Endothelial cell of umbilical vein (primary cell): ENCODE results near the gene EMC9. TPM values are rescaled to one million over a fixed set of nuclear protein-coding genes. Genes with fewer than 3 reads are reported as not detected.

ENCODE experiments used
- BruUV-seq: library from RNA; stranded (reverse); fragments of 400-500 nt; replicated peaks from 2 replicates; lab custom pipeline; 2021; lab: Mats Ljungman, UMichigan
- CTCF ChIA-PET: fragments of 300-600, 350-600 bp; sonication (Branson Sonifier 250); formaldehyde crosslinking; loops from one replicate; lab custom pipeline; 2021; ENCODE audit warnings: antibody characterized with exemption, inconsistent platforms; lab: Charles Lee
- POLR2A ChIA-PET: fragments of 300-600, 350-600 bp; sonication (Branson Sonifier 250); formaldehyde crosslinking; loops from one replicate; lab custom pipeline; 2021; ENCODE audit warnings: antibody characterized with exemption, inconsistent platforms; lab: Charles Lee
- DNase-seq: peaks from one replicate; pipeline ENCODE4 v3.0.0-alpha.2; 2011; ENCODE audit warnings: low read depth, low spot score
- FAIRE-seq: peaks from 2 replicates; lab custom pipeline; 2011; peaks lifted over from hg19 to GRCh38; lab: Jason Lieb, UNC
- H2AFZ ChIP-seq: 2 replicates; pipeline ENCODE4 v1.6.0; 2012; ENCODE audit warnings: low read depth, low read length, control low read depth, inconsistent platforms
- H3K27ac ChIP-seq: 2 replicates; pipeline ENCODE4 v1.5.1; 2011; ENCODE audit warnings: low read depth, mild to moderate bottlenecking, control low read depth, low read length, moderate library complexity; ENCODE audit not compliant: insufficient read depth
- H3K27me3 ChIP-seq, 2 experiments: 2 replicates each; pipeline versions ENCODE4 v1.6.0 to v1.6.1; 2011; ENCODE audit warnings: low read length in 2 of 2, mixed read lengths in 1 of 2; ENCODE audit not compliant: control insufficient read depth in 2 of 2, insufficient read depth in 2 of 2
- H3K36me3 ChIP-seq, 2 experiments: 2 replicates in 1 of 2; 3 replicates in 1 of 2; pipeline ENCODE4 v1.5.1; 2011; ENCODE audit warnings: low read length in 2 of 2, mild to moderate bottlenecking in 1 of 2, moderate library complexity in 1 of 2; ENCODE audit not compliant: control insufficient read depth in 2 of 2, insufficient read depth in 2 of 2; ENCODE audit errors: extremely low read depth in 1 of 2
- H3K4me1 ChIP-seq: 3 replicates; pipeline ENCODE4 v1.5.1; 2011; ENCODE audit warnings: mild to moderate bottlenecking, low read length; ENCODE audit not compliant: control insufficient read depth, insufficient read depth; ENCODE audit errors: extremely low read depth
- H3K4me2 ChIP-seq: 2 replicates; pipeline ENCODE4 v1.6.1; 2011; ENCODE audit warnings: low read length, control low read depth, mixed read lengths; ENCODE audit not compliant: insufficient read depth
- H3K4me3 ChIP-seq, 3 experiments: fragments of 200-600 bp in 1 of 3; sonication (generic), shearing (Covaris generic) in 1 of 3; replicated peaks in 1 of 3; 2 replicates each; pipeline ENCODE4 v1.5.1; 2011 to 2016; ENCODE audit warnings: control low read depth in 3 of 3, low read length in 3 of 3, mild to moderate bottlenecking in 2 of 3, inconsistent platforms in 1 of 3, low read depth in 1 of 3, moderate library complexity in 1 of 3; ENCODE audit not compliant: insufficient read depth in 1 of 3
- H3K79me2 ChIP-seq: 2 replicates; pipeline ENCODE4 v1.6.0; 2012; ENCODE audit warnings: low read length, inconsistent platforms; ENCODE audit not compliant: control insufficient read depth, insufficient read depth
- H3K9ac ChIP-seq: replicated peaks from 2 replicates; pipeline ENCODE3; 2011; ENCODE audit warnings: low read length, control low read depth; ENCODE audit not compliant: insufficient read depth; ENCODE audit errors: extremely low read depth
- H3K9me1 ChIP-seq: replicated peaks from 3 replicates; pipeline ENCODE4 v1.6.0; 2011; ENCODE audit warnings: mild to moderate bottlenecking, low read length; ENCODE audit not compliant: control insufficient read depth, insufficient read depth; ENCODE audit errors: extremely low read depth
- H3K9me3 ChIP-seq: replicated peaks from 2 replicates; pipeline ENCODE4 v1.5.1; 2012; ENCODE audit warnings: low read length, inconsistent platforms; ENCODE audit not compliant: control insufficient read depth, insufficient read depth
- H4K20me1 ChIP-seq: replicated peaks from 2 replicates; pipeline ENCODE3; 2011; ENCODE audit warnings: mild to moderate bottlenecking, low read length; ENCODE audit not compliant: control insufficient read depth, insufficient read depth; ENCODE audit errors: extremely low read depth
- EZH2 ChIP-seq: IDR thresholded peaks from 2 replicates; pipeline ENCODE4 v1.6.1; 2012; ENCODE audit warnings: borderline replicate concordance, low read depth, mild to moderate bottlenecking, moderate library complexity, low read length, inconsistent platforms; ENCODE audit not compliant: severe bottlenecking
- JUN ChIP-seq: IDR thresholded peaks from 2 replicates; pipeline ENCODE4 v1.6.1; 2011; ENCODE audit warnings: borderline replicate concordance, low read depth; ENCODE audit not compliant: insufficient read length, insufficient read depth
- MAX ChIP-seq: IDR thresholded peaks from 2 replicates; pipeline ENCODE4 v1.6.1; 2011; ENCODE audit not compliant: insufficient read depth, insufficient read length
- dilution Hi-C: fragments of 300-500 bp; cut with MboI; formaldehyde crosslinking; loops from one replicate; pipeline ENCODE4 v1.15.0; 2019; ENCODE audit warnings: low sequenced_read_pairs; ENCODE audit not compliant: extremely low pct_ligation_motif_present
- intact Hi-C: fragments of 100-400 bp; cut with micrococcal nuclease; formaldehyde crosslinking; loops from one replicate; pipeline ENCODE4 v1.10.0; 2022
- polyA plus RNA-seq, 4 experiments: library from polyadenylated mRNA; depleted of rRNA in 3 of 4; stranded (reverse) in 3 of 4; unstranded in 1 of 4; fragments of >200 nt; gene quantifications; 2 replicates each; pipeline versions ENCODE4 v1.2.1 to v1.2.3, GENCODE V29; 2011 to 2012; ENCODE audit warnings: missing spikeins in 1 of 4
- total RNA-seq: library from RNA; stranded (reverse); gene quantifications from 2 replicates; pipeline ENCODE4 v1.2.3, GENCODE V29; 2021
- TF ChIP-seq, protein P1 (sequence below), 2 donors: IDR thresholded peaks; 1 replicate in 1 of 2; 2 replicates in 1 of 2; pipeline ENCODE4 v1.5.1; 2011; ENCODE audit warnings: low read length in 2 of 2, mild to moderate bottlenecking in 2 of 2, moderate library complexity in 2 of 2, control low read depth in 1 of 2, inconsistent platforms in 1 of 2, low read depth in 1 of 2; ENCODE audit not compliant: insufficient read depth in 1 of 2; ENCODE audit errors: extremely low read depth in 1 of 2

The EMC9 gene
- total and polyA plus RNA-seq, 2 donors (not counting 3 experiments of a cell fraction or from before 2014, with no cell fraction given): 21.8 to 31.8 TPM

DNA sequence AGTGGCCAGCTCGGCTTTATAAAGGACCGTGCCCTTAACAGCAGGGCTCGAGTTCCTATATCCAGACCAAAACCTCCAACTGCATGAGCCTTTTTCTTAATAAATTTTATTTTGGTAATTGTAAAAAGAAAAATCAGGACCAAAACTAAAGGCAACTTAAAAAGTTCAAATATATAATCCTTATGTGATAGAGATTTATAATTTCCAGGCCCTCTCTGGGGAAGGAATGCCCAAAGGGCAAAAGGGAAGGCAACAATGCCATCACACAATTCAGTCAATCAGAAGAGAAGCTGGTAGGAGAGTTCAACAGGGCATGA is 47.6 kb upstream of the EMC9 start:
- BruUV-seq: no TSS peak

More for the DNA sequence above, 47.6 kb upstream of the EMC9 start:
- Histone ChIP-seq H3K27me3 (no peaks in the 10 kb centered on the region), H3K4me3 (no peak overlapping the region), H4K20me1 (no peaks in the 10 kb centered on the region), H3K36me3 (peaks cover 5 to 32% of the 10 kb centered on the region in 2 experiments), H3K9me3 (no peaks in the 10 kb centered on the region), H3K9me1 (no peaks in the 10 kb centered on the region), H3K27ac (no peak overlapping the region), H3K4me2 (peak overlapping the region; percentile 1), H3K9ac (peak overlapping the region; percentile 14), H3K4me1 (peaks cover 6% of the 10 kb centered on the region), H2AFZ (no peak overlapping the region), H3K79me2 (peaks cover 20% of the 10 kb centered on the region)
- no peak for DNase-seq
- dilution Hi-C loops: no loop called here
- CTCF ChIA-PET: interaction anchor here (1.0 to 1.6 kb wide), 7 partner anchors 9 to 119 kb away, joined by 3 to 6 read pairs (median 5); partner anchors contain the start of genes CHMP4A, CIDEB, IRF9 and MDP1
- TF ChIP-seq MAX (no peak), EZH2 (no peak), JUN (no peak)
- TF ChIP-seq, protein P1, sequence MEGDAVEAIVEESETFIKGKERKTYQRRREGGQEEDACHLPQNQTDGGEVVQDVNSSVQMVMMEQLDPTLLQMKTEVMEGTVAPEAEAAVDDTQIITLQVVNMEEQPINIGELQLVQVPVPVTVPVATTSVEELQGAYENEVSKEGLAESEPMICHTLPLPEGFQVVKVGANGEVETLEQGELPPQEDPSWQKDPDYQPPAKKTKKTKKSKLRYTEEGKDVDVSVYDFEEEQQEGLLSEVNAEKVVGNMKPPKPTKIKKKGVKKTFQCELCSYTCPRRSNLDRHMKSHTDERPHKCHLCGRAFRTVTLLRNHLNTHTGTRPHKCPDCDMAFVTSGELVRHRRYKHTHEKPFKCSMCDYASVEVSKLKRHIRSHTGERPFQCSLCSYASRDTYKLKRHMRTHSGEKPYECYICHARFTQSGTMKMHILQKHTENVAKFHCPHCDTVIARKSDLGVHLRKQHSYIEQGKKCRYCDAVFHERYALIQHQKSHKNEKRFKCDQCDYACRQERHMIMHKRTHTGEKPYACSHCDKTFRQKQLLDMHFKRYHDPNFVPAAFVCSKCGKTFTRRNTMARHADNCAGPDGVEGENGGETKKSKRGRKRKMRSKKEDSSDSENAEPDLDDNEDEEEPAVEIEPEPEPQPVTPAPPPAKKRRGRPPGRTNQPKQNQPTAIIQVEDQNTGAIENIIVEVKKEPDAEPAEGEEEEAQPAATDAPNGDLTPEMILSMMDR (IDR thresholded peaks at IDR 0.05; ENCODE audit: extremely low read depth in 1 of 2, insufficient read depth in 1 of 2, low read depth in 1 of 2, low read length in 2 of 2): no peak
- intact Hi-C loops: loop anchor here (2.0 kb wide), 4 partner anchors 28 to 108 kb away; partner anchors contain the start of genes DCAF11, IRF9, NRL and PSME2
- no peak for FAIRE-seq
- POLR2A ChIA-PET: interaction anchor here (1.0 kb wide), 1 partner anchor 24 kb away, joined by 5 read pairs; the partner anchor contains the start of gene CHMP4A
